CD4-positive, alpha-beta memory T cell (primary cell): ENCODE measurements around the gene ASXL3. TPM values are rescaled to one million over a fixed set of nuclear protein-coding genes. Genes with fewer than 3 reads are reported as not detected.

Experiments used
- CTCF ChIA-PET: fragments of 350-600 bp; sonication (Branson Sonifier 250); formaldehyde crosslinking; loops from one replicate; lab custom pipeline; 2021; ENCODE audit warnings: inconsistent platforms; ENCODE audit not compliant: partially characterized antibody; lab: Charles Lee
- POLR2A ChIA-PET: fragments of 350-600 bp; sonication (Branson Sonifier 250); formaldehyde crosslinking; loops from one replicate; lab custom pipeline; 2021; ENCODE audit not compliant: partially characterized antibody; lab: Charles Lee
- DNase-seq, 5 donors: peaks; one replicate each; pipeline versions ENCODE4 v3.0.0 to v3.0.0-alpha.2; 2020 to 2022; ENCODE audit warnings: mixed read lengths in 1 of 5
- H3K27ac ChIP-seq: one replicate; pipeline ENCODE4 v1.7.0; 2013; ENCODE audit warnings: low read depth, low read length
- H3K27me3 ChIP-seq: 2 replicates; pipeline ENCODE4 v1.7.0; 2013; ENCODE audit warnings: mild to moderate bottlenecking, low read length, moderate library complexity; ENCODE audit not compliant: insufficient read depth
- H3K36me3 ChIP-seq: 2 replicates; pipeline ENCODE4 v1.7.0; 2013; ENCODE audit warnings: mild to moderate bottlenecking, low read length, moderate library complexity; ENCODE audit not compliant: insufficient read depth
- H3K4me1 ChIP-seq: 2 replicates; pipeline ENCODE4 v1.7.0; 2013; ENCODE audit warnings: mild to moderate bottlenecking, low read length, moderate library complexity; ENCODE audit not compliant: insufficient read depth
- H3K4me3 ChIP-seq, 2 donors: one replicate each; pipeline ENCODE4 v1.7.0; 2013; ENCODE audit warnings: low read length in 2 of 2, mild to moderate bottlenecking in 1 of 2
- H3K9me3 ChIP-seq, 2 donors: one replicate each; pipeline ENCODE4 v1.7.0; 2013; ENCODE audit warnings: low read length in 2 of 2, control low read depth in 1 of 2; ENCODE audit not compliant: control insufficient read depth in 1 of 2
- H3K27ac Mint-ChIP-seq, 7 donors: one replicate each; pipeline ENCODE4 v1.8.0; 2020 to 2021; ENCODE audit warnings: mixed read lengths in 7 of 7, mild to moderate bottlenecking in 6 of 7, inconsistent platforms in 3 of 7, moderate library complexity in 3 of 7
- H3K27me3 Mint-ChIP-seq, 2 donors: one replicate each; pipeline ENCODE4 v1.8.0; 2020 to 2021; ENCODE audit warnings: mixed read lengths in 2 of 2
- H3K36me3 Mint-ChIP-seq, 2 donors: one replicate each; pipeline ENCODE4 v1.8.0; 2020 to 2021; ENCODE audit warnings: mixed read lengths in 2 of 2, inconsistent platforms in 1 of 2, mild to moderate bottlenecking in 1 of 2
- H3K4me1 Mint-ChIP-seq, 4 donors: one replicate each; pipeline ENCODE4 v1.8.0; 2020 to 2021; ENCODE audit warnings: mixed read lengths in 4 of 4, mild to moderate bottlenecking in 1 of 4
- H3K4me3 Mint-ChIP-seq, 8 donors: one replicate each; pipeline ENCODE4 v1.8.0; 2020 to 2021; ENCODE audit warnings: mixed read lengths in 8 of 8, mild to moderate bottlenecking in 7 of 8, moderate library complexity in 6 of 8, inconsistent platforms in 3 of 8
- H3K9me3 Mint-ChIP-seq, 8 donors: one replicate each; pipeline ENCODE4 v1.8.0; 2020 to 2021; ENCODE audit warnings: mixed read lengths in 8 of 8, mild to moderate bottlenecking in 5 of 8, inconsistent platforms in 3 of 8, moderate library complexity in 1 of 8
- intact Hi-C: fragments of 100-400 bp; cut with micrococcal nuclease; formaldehyde crosslinking; loops from one replicate; pipeline ENCODE4 v1.15.1; 2023
- polyA plus RNA-seq, 2 donors: library from polyadenylated mRNA; unstranded; fragments of 300-500 nt; fragmentation: Illumina TruSeq; gene quantifications; one replicate each; pipeline ENCODE4 v1.2.3, GENCODE V29; 2021
- total RNA-seq, 2 experiments: library from RNA; stranded (reverse); gene quantifications; one replicate each; pipeline ENCODE4 v1.2.3, GENCODE V29; 2021

Gene ASXL3
- total and polyA plus RNA-seq, 4 experiments from 2014 or later, result not detected

- H3K9me3 Mint-ChIP-seq, result peaks cover 0 to 20% (median 6%) of the 10 kb centered on the region in 8 donors
- CTCF ChIA-PET, result no interaction called here
Observed at GRCh38 chr18:33670029-33670428, 92.0 kb downstream of the ASXL3 start.

GRCh38 chr18:33673689-33674088 lies 95.7 kb downstream of the ASXL3 start:
- H3K4me1 ChIP-seq, result no peaks in the 10 kb centered on the region
- H3K4me3 ChIP-seq, result no peak overlapping the region
- H3K4me3 Mint-ChIP-seq, result no peak overlapping the region
- H3K9me3 Mint-ChIP-seq, result peaks cover 3 to 23% (median 9%) of the 10 kb centered on the region in 8 donors
- H3K4me1 Mint-ChIP-seq, result no peaks in the 10 kb centered on the region
- no peaks in the 10 kb centered on the region for H3K27me3 ChIP-seq
- H3K27ac ChIP-seq, result no peak overlapping the region
- DNase-seq, result no peak
- POLR2A ChIA-PET, result no interaction called here
- H3K27me3 Mint-ChIP-seq, result no peaks in the 10 kb centered on the region
- no peaks in the 10 kb centered on the region for H3K36me3 ChIP-seq
- H3K9me3 ChIP-seq, result peaks cover 0 to 5% of the 10 kb centered on the region in 2 donors
- no peaks in the 10 kb centered on the region for H3K36me3 Mint-ChIP-seq
- H3K27ac Mint-ChIP-seq, result no peak overlapping the region
- intact Hi-C loops, result no loop called here
- CTCF ChIA-PET, result no interaction called here

More at GRCh38 chr18:33670029-33670428, 92.0 kb downstream of the ASXL3 start:
- H3K27ac Mint-ChIP-seq, result no peak overlapping the region
- H3K27me3 Mint-ChIP-seq, result no peaks in the 10 kb centered on the region
- Histone ChIP-seq H3K27me3 (no peaks in the 10 kb centered on the region), H3K9me3 (peaks cover 0 to 3% of the 10 kb centered on the region in 2 donors), H3K27ac (no peak overlapping the region), H3K36me3 (no peaks in the 10 kb centered on the region), H3K4me1 (no peaks in the 10 kb centered on the region), H3K4me3 (no peak overlapping the region)
- no peaks in the 10 kb centered on the region for H3K36me3 Mint-ChIP-seq
- H3K4me1 Mint-ChIP-seq, result no peaks in the 10 kb centered on the region
- POLR2A ChIA-PET, result no interaction called here
- intact Hi-C loops, result no loop called here
- H3K4me3 Mint-ChIP-seq, result no peak overlapping the region
- no peak for DNase-seq

- Histone ChIP-seq H3K27ac (no peak overlapping the region), H3K9me3 (peaks cover 0 to 5% of the 10 kb centered on the region in 2 donors), H3K4me1 (no peaks in the 10 kb centered on the region), H3K27me3 (no peaks in the 10 kb centered on the region), H3K36me3 (no peaks in the 10 kb centered on the region), H3K4me3 (no peak overlapping the region)
- DNase-seq, result no peak
- H3K27ac Mint-ChIP-seq, result no peak overlapping the region
- no peaks in the 10 kb centered on the region for H3K4me1 Mint-ChIP-seq
- H3K4me3 Mint-ChIP-seq, result no peak overlapping the region
- POLR2A ChIA-PET, result no interaction called here
- no peaks in the 10 kb centered on the region for H3K36me3 Mint-ChIP-seq
- peaks cover 3 to 28% (median 10%) of the 10 kb centered on the region in 8 donors for H3K9me3 Mint-ChIP-seq
- CTCF ChIA-PET, result no interaction called here
- intact Hi-C loops, result no loop called here
- no peaks in the 10 kb centered on the region for H3K27me3 Mint-ChIP-seq
Observed at GRCh38 chr18:33676593-33676992, 98.6 kb downstream of the ASXL3 start.

DNA sequence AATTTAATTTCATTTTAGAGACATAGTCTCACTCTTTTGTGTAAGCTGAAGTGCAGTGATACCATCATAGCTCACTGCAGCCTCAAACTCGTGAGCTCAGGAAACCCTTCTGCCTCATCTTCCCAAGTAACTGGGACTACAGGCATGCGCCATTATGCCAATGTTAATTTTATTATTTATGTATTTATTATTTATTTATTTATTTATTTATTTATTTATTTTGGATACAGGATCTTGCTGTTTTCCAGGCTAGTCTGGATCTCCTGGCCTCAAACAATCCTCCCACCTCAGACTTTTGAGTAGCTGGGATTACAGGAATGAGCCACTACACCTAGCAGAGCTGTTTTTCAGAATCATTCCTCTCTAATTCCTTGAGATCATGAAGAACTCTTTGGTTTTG lies 99.9 kb downstream of the ASXL3 start:
- no peak overlapping the region for H3K4me3 Mint-ChIP-seq
- no peak for DNase-seq
- H3K4me1 ChIP-seq, result no peaks in the 10 kb centered on the region
- H3K9me3 ChIP-seq, result peaks cover 0 to 5% of the 10 kb centered on the region in 2 donors
- peaks cover 3 to 28% (median 10%) of the 10 kb centered on the region in 8 donors for H3K9me3 Mint-ChIP-seq
- intact Hi-C loops, result no loop called here
- H3K27ac Mint-ChIP-seq, result no peak overlapping the region
- H3K27me3 ChIP-seq, result no peaks in the 10 kb centered on the region
- no peaks in the 10 kb centered on the region for H3K27me3 Mint-ChIP-seq
- no peak overlapping the region for H3K4me3 ChIP-seq
- no peak overlapping the region for H3K27ac ChIP-seq
- no peaks in the 10 kb centered on the region for H3K4me1 Mint-ChIP-seq
- CTCF ChIA-PET, result no interaction called here
- no peaks in the 10 kb centered on the region for H3K36me3 ChIP-seq
- no peaks in the 10 kb centered on the region for H3K36me3 Mint-ChIP-seq
- POLR2A ChIA-PET, result no interaction called here

DNA sequence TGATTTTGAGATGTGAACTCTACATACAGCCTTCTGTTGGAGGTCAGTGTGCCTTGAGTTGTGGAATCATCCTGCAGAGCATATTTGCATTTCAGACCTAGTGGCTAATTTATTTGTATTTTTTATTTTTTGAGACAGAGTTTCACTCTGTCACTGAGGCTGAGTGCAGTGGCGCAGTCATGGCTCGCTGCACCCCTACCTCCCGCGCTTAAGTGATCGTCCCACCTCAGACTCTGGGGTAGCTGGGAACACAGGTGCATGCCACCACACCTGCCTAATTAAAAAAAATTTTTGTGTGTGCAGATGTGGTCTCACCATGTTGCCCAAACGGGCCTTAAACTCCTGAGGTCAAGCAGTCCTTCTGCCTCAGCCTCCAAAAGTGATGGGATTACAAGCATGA lies 104.4 kb downstream of the ASXL3 start:
- Histone ChIP-seq H3K4me3 (no peak overlapping the region), H3K36me3 (no peaks in the 10 kb centered on the region), H3K27me3 (no peaks in the 10 kb centered on the region), H3K4me1 (no peaks in the 10 kb centered on the region), H3K9me3 (no peaks in the 10 kb centered on the region), H3K27ac (no peak overlapping the region)
- Mint-ChIP-seq H3K27me3 (no peaks in the 10 kb centered on the region), H3K9me3 (peaks cover 1 to 19% (median 6%) of the 10 kb centered on the region in 8 donors), H3K4me3 (no peak overlapping the region), H3K27ac (no peak overlapping the region), H3K36me3 (no peaks in the 10 kb centered on the region), H3K4me1 (no peaks in the 10 kb centered on the region)
- DNase-seq, result no peak
- POLR2A ChIA-PET, result no interaction called here
- CTCF ChIA-PET, result no interaction called here
- intact Hi-C loops, result no loop called here

DNA sequence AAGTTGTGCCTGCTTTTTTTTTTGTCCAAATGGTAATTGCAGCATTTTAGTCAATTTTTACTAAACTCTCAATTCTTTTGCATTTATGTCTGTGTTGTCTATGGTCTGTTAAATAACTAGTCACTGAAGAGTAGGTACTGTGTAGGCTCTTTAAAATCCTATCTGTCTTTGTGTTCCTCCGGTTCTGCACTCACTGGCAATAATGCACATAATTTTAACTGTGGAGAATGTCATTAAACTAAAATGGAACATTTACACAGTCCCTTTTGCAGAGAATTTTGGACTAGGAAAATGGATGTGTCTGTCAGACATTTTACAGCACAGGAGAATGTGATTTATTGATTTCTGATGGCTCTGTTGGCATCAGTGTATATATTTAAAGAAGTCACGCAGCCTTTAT lies 116.6 kb downstream of the ASXL3 start:
- POLR2A ChIA-PET, result no interaction called here
- no peak for DNase-seq
- Mint-ChIP-seq H3K4me1 (no peaks in the 10 kb centered on the region), H3K9me3 (peaks cover 0 to 21% (median 8%) of the 10 kb centered on the region in 8 donors), H3K4me3 (no peak overlapping the region), H3K27ac (no peak overlapping the region), H3K27me3 (no peaks in the 10 kb centered on the region), H3K36me3 (no peaks in the 10 kb centered on the region)
- CTCF ChIA-PET, result no interaction called here
- H3K27me3 ChIP-seq, result no peaks in the 10 kb centered on the region
- no peak overlapping the region for H3K4me3 ChIP-seq
- no peaks in the 10 kb centered on the region for H3K9me3 ChIP-seq
- H3K4me1 ChIP-seq, result no peaks in the 10 kb centered on the region
- H3K36me3 ChIP-seq, result no peaks in the 10 kb centered on the region
- intact Hi-C loops, result no loop called here
- H3K27ac ChIP-seq, result no peak overlapping the region

DNA sequence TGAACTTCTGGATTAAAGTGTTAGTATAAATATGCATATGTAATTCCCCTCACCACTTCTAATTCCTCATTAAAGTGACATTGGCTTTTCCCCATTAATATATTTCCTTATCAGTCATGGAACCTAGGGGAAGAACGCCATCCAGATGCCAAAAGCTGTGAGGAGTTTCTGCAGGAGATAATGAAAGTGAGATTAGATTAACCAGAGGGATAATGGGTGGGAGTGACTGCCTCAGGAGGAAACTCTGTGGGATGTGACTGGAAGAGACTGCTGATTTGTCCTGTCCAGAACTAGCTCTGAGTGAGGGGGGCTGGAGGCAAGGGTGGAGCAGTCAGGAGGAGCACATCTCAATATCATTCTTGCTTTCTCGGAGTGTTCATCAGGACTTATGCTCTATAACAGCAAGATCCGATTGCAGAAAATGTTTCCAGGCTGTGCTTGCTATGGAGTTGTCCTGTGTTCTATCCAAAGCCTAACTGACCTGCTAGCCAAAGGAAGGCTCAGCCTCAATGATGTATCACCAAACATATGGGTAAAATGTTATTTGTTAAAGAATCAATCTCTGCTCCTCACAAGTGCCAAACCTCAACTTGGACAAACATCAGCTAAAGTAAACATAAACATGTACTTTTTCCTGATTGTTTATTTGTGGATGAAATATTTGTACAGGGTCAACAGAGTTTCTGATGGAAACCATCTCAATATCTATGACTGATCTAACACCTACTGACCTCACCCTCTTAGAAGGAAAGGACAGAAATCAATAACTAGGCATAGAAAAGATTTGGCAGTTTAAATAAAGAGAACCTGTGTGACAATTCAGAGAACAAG lies 118.5 kb downstream of the ASXL3 start:
- intact Hi-C loops, result no loop called here
- peaks cover 0 to 15% (median 4%) of the 10 kb centered on the region in 8 donors for H3K9me3 Mint-ChIP-seq
- no peak overlapping the region for H3K27ac Mint-ChIP-seq

More for the DNA sequence above, 118.5 kb downstream of the ASXL3 start:
- Histone ChIP-seq H3K27me3 (no peaks in the 10 kb centered on the region), H3K9me3 (no peaks in the 10 kb centered on the region), H3K27ac (no peak overlapping the region), H3K4me3 (no peak overlapping the region), H3K4me1 (no peaks in the 10 kb centered on the region), H3K36me3 (no peaks in the 10 kb centered on the region)
- ChIA-PET CTCF (no interaction called here), POLR2A (no interaction called here)
- H3K36me3 Mint-ChIP-seq, result no peaks in the 10 kb centered on the region
- no peak overlapping the region for H3K4me3 Mint-ChIP-seq
- H3K4me1 Mint-ChIP-seq, result no peaks in the 10 kb centered on the region
- no peak for DNase-seq
- no peaks in the 10 kb centered on the region for H3K27me3 Mint-ChIP-seq
